SH-SY5Y (cell line): ENCODE measurements around the gene MFSD12.

Experiments
- GATA2 ChIP-seq: IDR thresholded peaks from 2 replicates; pipeline ENCODE4 v1.6.1; 2011; ENCODE audit warnings: mild to moderate bottlenecking, low read depth, low read length
- GATA3 ChIP-seq: IDR thresholded peaks from 2 replicates; pipeline ENCODE4 v1.6.1; 2011; ENCODE audit warnings: low read depth, mild to moderate bottlenecking, low read length, moderate library complexity

MFSD12 gene

GRCh38 chr19:3504735-3505134 is 52.7 kb downstream of the MFSD12 start:
- TF ChIP-seq GATA2, result no peak
- no peak for TF ChIP-seq GATA3

- TF ChIP-seq GATA3, result no peak
- no peak for TF ChIP-seq GATA2
Observed at GRCh38 chr19:3503036-3503572, 54.3 kb downstream of the MFSD12 start.

- TF ChIP-seq GATA2 (no peak), GATA3 (no peak)
Observed at GRCh38 chr19:3501780-3502179, 55.6 kb downstream of the MFSD12 start.

GRCh38 chr19:3500429-3501101 is 56.8 kb downstream of the MFSD12 start, which contains the start of gene DOHH:
TSS of gene DOHH (minus strand) at chr19:3500674. CDS start at chr19:3496814, 3,860 bp downstream.
- TF ChIP-seq GATA3, result no peak
- no peak for TF ChIP-seq GATA2

- TF ChIP-seq GATA2 (no peak), GATA3 (no peak)
Observed at GRCh38 chr19:3499738-3500428, 57.5 kb downstream of the MFSD12 start.

GRCh38 chr19:3497757-3498520 is 59.4 kb downstream of the MFSD12 start:
- TF ChIP-seq GATA3 (no peak), GATA2 (no peak)

- TF ChIP-seq GATA2 (no peak), GATA3 (no peak)
Observed at GRCh38 chr19:3496392-3497273, 60.8 kb downstream of the MFSD12 start.

GRCh38 chr19:3494559-3494958 is 62.8 kb downstream of the MFSD12 start:
- no peak for TF ChIP-seq GATA3
- TF ChIP-seq GATA2, result no peak
